DMS53 treated with DMSO at 0.1 percent for 48 hours (cell line): ENCODE measurements around the gene ACAA2.

Source experiments
- DNase-seq: peaks from one replicate; lab custom pipeline; 2025; ENCODE audit not compliant: unreplicated experiment; lab: John Stamatoyannopoulos, UW

Gene ACAA2

DNA sequence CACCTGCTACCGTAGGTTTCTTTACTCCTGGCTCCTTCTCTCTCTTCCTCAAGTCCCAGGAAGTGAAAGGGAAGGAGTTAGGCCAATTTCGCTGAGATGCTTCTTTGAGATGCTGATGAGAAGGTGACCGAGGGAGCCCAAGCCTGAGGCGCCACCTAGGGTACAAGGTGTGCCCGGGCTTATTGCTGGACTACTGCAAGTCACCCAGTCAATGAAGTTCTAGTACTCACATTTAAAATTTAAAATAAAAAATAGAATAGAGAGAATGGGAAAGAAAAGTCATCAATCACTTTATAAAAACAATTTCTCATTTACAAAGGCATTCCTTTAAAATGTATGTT lies 45.3 kb downstream of the ACAA2 start:
- DNase-seq, result peak; percentile 71

DNA sequence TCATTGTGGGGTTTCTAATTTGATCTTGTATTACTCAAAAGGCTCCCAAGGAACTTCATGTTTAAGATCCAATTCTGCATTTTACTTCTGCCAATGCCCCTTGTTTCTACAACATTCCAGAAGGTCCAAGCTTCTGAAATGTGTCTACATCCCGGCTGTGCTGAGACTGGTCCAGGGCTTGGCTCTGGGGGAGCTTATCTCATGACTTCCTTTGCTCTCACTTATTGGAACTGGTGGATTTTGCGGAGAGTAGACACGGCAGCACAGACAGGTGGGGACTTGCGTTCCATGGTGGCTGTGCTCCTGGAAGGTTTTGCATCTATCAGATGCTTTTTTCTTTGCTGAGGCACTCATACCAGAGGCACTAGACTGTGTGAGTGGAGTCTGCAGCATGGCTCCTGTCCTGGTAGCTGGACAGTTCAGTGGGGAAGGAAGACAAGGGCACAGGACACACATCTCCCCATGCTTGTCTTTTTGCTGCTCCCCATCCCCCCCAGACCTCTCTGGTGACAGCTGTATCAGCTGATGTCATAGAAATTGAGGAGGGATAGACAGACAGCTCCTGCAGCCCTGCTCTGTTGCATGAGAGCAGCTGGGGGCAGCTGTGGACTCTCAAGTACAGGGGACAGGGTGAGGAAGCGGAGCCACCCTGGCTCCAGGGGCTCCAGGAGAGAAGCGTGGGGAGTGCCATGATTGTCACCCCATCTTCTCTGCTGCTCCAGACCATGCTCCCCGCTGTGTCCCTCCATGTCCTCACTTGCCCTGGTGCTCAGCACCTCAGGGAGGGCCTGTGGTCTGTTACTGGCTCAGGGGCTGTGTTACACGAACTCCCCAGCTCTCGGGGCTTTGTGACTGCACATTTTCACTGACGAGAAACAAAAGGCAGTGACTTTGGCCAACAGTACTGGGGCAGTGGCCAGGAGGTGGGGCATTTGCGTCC lies 46.0 kb downstream of the ACAA2 start:
- DNase-seq, result no peak

DNA sequence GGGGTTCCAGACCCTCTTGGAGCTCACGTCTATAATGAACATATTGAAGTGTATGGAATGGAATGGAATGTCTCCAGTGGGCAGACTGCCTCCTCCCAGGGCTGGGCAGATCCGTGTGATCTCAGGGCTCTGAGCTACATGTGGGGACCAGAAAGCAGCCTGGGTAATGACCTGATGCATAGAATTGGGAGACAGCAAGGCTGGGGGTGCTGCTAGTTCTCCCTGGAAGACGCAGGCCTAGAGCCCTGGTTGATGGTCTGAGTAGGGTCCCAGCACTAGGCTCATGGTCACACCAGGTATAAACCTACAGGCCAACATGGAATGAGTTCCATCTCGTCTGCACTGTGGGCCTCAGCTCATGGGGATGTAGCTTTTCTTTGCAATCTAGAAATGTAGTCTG lies 46.7 kb downstream of the ACAA2 start:
- DNase-seq, result no peak

DNA sequence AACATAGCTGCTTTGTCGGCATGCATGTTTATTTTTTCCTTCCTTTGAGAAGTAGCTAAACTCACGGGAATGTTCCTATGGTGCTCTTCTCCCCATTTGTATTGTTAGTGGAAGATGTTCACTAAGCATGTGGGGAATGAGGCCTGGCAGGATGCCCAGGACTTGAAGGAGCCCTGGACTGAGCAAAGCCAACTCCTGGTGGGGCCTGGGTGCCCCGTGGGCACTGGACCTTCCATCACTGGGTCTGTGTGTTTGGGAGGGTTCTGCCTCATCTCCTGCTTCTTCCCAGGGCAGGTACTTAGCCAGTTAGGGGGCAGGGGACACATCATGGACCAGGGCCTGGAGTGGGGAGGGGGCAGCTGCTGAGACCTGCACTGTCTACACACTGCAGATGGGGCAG lies 49.3 kb downstream of the ACAA2 start:
- no peak for DNase-seq

DNA sequence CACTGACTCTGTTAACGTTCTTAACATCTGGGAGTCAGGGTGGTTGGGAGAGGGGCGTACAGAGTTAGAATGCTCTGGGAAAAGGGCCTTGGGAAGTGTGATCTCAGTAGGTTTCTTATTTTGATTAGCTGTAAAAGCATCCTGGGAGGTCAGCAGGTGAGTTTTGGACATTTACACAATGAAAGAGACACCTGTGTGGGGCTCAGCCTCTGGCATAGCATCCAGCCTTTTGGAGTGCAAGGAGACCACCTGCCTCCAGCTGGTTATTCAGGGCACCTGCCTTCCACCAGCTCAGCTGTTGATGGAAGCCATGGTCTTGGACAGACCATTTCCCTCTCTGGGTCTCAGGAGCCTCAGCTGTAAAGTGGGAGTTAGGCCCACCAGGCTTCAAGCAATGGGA lies 49.7 kb downstream of the ACAA2 start:
- DNase-seq, result no peak

DNA sequence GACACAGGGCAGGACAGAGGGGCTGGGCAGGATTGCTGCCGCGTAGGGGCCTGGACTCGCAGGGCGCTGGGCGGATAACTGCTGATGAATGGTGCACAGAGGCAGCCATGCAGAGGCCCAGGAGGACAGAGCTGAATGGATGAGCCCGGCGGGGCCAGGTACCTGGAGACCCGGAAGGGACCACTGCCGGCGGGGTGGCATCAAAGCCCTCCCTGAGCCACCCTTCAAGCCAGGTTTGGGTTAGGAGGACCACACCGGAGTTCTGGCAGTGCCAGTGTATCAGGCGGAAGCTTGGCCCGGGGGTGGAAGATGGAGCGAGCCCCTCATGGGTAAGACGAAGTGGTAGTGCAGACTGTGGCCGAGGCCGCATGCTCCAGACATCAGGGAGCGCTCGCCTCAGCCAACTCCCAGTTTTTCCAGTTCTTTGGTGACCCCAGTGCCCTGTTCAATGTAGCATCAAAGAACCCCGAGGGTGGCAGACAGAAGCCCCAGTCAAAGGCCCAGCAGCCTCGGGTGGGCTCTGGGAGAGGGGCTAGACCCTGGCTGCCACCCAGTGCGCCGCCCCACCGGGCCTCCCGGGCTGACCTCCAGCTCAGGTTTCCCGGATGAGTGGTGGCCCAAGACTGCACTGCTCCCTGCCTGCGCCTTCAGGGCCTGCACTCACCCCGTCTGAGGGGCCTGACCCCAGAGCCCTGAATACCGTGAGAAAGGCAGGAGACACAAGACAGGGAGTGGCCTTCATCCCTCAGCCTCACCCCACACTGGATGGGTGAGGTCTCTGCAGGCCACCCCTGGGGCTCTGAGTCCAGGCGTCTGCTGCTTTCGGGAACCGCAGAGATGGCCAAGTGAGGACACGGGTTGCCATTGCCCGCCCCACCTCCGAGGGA lies 50.9 kb downstream of the ACAA2 start:
- no peak for DNase-seq

DNA sequence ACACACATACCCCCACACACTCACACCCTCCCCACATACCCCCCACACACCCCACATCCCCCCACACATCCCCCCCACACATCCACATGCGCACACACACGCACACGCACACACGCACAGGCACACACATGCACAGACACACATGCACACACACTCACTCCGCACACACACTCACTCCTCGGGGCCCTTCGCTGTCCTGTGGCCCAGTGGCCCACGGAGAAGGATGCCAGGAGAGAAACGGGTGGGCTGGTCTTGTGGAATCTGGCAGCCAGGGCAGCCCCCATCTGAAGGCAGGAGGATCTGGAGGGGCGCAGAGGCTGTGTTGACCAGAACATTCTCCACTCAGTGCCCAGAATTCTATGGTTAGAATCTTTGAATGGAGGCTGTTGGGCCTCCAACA lies 51.6 kb downstream of the ACAA2 start:
- DNase-seq, result no peak

DNA sequence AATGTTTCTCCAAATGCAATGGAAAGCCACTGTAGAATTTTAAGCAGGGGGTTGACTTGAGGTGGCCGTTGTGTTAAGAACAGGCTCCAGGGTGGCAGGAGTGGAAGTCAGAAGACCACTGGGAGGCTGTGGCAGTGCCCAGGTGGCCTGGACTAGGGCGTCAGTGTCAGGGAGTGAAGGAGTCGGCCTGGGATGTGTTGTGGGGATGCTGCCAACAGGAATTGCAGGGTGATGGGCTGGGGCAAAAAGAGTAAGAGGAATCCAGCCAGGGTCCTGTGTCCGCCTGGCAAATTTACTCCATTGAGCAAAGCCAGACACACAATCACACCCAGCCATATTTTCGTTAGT lies 55.1 kb downstream of the ACAA2 start:
- DNase-seq, result no peak

DNA sequence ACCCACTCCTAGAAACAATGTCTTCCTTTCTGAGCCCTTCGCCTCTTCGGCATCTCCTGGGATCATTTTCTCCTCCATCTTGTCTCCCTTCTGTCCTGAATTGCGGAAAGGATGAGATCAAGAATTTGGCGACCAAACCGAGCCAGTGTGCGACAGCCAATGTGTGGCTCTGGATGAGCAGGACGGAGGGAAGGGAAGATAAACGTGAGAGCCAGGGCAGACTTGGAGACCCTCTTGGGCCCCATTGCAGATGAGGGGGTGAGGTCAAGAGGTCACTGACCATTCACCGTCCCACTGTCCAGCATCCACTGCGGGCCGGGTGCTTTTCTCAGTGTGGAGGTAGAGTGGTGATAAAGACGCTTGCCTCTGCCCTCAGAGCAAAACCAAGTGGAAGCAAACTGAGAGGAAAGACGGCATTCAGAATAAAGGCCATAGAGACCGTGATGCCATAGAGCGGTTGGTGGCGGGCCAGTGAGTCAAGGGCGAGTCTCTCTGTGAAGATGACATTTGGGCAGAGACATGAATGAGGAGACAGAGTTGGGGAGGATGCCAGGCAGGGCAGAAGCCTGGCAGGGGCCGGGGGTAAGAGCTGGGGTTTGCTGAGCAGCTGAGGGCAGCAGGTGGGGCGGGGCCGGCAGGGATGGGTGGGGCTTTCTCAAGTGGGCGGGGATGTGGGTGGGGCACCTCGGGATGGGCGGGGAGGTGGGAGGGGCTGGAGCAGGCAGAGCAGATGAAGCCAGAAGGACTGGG lies 55.6 kb downstream of the ACAA2 start:
- no peak for DNase-seq

DNA sequence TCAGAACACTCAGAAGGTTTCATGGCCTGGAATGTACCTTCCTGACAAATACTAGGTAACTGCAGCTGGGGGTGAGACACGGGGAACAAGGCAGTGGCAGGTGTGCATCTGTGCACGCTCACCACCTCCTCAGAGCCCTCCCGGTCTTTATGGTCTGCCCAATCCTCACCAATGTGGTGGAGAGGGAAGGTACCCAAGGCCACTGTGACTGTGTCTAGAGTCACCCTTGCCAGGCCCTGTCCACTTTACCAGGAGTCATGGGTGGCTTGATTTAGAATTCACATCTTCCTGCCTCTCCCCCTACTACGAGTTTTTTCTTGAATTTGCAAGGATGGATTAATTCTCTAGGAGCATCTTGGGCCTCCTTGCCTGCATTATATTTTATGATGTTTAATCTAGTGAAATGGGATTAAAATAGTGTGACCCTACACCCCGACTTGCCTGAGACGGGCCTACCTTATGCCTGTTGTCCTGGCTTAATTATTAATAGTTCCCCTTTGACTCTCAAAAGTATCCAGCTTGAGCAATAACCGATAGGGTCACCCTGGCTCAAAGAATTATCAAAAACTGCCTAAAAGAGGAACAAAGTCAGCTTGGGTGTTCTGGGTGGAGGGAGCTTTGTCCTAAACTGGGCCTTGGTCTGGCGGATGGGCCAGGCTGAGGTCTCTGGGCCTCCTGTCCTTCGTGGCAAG lies 56.5 kb downstream of the ACAA2 start:
- DNase-seq, result no peak

DNA sequence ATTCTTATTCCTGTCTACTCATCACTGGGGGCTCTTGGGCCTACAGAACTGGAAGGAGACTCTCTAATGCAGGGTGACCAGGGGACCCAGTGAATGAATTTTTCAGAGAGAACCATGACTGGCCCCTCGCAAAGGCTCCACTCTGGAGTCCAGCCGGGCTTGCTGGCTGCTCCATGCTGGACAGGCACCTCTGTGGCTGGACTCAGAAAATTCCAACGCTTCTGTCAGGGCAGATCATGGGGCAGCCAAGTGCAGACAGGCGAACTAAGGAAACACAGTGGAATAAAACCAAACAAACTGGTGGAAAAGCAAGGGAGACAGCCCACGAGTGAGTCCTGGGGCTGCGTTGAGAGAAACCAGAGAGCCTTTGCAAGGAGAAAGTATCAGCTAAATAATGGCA lies 57.2 kb downstream of the ACAA2 start:
- DNase-seq, result no peak

DNA sequence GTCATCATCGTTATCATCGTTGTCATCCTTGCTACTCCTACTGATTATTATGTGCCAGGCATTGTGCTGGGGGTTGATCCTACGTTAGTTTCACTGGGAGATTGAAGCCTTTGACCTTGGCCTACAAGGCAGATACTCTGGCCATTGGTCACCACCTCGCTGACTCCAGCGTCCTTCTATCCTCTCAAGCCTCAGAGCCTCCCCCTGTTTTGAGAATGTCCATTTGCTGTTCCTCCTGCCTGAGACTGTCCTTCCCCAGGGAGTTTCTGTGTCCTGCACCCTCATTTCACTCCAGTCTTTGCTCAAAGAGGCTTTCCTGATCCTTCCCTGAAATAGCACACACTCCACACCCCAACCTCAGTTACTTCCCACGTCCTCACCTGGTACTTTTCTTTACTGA lies 57.8 kb downstream of the ACAA2 start:
- DNase-seq, result no peak

DNA sequence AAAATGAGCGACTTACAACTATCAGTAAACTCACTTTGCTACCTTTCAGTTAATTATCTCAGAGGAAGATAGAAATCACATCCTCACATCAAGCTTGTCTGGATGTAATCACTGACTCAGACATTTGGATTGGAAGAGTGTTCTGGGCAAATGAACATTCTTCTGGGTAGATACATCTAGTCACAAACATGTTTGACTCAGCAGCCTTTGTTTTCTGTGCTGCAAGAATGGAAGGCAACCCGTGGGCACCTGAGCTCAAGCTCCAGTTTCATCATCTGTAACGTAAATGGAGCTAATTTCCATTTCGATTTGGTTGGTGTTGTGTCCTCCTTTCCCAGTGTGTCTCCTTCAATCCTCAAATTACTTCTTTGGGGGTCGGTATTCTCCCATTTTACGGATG lies 58.5 kb downstream of the ACAA2 start:
- DNase-seq, result no peak

DNA sequence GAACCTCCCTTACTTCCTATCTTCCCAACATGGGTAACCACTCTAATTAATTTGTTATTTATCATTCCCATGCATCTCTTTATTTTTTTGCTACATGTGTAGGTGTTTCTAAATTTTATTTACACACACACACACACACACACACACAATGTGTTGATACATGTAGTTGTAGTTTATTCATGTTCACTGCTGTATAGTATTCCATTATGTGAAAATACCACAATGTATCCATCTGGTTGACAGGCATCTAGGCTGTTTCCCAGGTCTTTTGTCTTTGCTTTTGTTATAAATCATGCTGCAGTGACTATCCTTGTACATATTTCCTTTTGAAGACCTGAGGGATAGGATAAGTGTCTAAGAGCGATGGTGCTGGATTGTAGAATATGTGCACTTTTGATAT lies 59.7 kb downstream of the ACAA2 start:
- DNase-seq, result no peak

DNA sequence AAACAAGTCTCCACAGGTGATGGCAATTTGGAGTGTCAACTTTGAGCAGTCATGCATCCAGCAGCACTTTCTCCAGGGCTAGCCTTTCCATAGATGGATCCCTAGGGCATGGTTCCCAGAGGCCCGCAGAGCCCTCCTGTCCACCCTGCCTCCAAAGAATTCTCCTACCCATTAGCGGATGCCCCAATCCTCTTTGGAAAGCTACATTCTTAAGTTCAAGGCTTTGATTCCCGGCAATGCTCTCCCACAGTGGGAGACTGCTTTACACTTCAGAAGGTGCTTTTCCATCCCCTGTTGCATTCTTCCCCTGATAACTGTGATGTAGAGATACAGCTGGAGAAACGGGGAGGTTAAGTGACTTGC lies 61.3 kb downstream of the ACAA2 start:
- no peak for DNase-seq

DNA sequence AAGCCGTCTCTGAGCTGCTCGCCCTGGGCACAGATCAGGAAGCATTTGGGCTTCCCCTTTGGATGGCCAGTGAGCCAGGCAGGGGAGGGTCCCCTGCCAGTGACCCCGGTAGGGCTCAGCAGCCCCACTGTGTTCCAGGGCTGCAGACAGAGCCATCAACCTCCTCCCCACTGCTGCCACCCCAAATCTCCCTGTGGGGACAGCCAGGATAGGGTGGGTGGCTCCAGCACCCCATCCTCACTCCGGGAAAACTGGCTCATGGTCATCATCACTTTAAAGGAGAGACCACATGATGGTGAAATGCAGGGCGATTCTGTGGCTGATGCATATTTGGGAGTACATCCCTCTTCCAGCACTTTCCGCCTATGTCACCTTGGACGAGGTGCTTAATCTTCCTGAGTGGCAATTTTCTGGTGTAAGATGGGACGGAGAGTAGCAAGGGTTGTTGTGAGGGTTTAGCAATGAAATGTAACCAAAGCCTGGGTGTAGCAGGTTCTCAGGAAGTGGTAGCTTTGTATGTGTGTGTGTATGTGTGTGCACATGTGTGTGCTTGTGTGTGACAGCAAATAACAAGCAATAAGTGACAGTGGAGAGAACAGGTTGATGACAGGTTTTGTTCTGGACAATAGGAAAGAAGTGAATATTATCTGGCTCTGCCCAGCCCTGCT lies 61.8 kb downstream of the ACAA2 start:
- DNase-seq, result no peak

DNA sequence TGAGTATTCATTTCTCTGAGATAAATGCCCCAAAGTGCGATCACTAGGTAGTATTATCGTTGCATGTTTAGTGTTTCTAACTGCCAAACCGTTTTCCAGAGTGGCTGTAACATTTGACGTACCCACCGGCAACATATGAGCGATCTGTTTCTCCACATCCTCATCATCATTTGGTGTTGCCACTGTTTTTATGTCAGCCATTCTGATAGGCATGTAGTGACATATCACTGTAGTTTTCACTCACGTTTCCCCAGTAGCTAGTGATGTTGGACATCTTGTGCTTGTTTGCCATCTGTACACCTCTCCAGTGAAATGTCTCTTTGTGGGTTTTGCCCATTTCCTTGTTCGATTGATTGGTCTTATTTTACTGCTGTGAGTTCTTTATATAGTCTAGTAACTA lies 63.8 kb downstream of the ACAA2 start:
- no peak for DNase-seq

DNA sequence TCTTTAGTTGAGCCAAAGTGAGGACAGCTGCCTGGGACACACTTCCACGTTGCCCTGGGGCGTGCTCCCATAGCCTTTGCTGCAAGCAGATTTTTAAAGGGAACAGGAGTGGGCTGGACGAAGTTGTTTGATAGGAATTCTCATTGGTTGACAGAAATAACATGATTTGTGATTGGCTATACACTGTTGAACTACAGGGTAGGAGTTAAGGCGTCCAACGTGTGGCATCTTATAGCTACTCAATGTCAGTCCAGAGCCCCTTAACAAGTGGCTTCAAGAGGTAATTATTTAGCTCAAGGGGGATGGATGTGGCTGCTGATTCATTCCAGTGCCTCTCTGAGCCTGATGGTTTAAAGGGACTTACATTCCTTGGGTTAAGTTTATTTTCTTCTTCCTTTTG lies 65.5 kb downstream of the ACAA2 start:
- DNase-seq, result no peak

DNA sequence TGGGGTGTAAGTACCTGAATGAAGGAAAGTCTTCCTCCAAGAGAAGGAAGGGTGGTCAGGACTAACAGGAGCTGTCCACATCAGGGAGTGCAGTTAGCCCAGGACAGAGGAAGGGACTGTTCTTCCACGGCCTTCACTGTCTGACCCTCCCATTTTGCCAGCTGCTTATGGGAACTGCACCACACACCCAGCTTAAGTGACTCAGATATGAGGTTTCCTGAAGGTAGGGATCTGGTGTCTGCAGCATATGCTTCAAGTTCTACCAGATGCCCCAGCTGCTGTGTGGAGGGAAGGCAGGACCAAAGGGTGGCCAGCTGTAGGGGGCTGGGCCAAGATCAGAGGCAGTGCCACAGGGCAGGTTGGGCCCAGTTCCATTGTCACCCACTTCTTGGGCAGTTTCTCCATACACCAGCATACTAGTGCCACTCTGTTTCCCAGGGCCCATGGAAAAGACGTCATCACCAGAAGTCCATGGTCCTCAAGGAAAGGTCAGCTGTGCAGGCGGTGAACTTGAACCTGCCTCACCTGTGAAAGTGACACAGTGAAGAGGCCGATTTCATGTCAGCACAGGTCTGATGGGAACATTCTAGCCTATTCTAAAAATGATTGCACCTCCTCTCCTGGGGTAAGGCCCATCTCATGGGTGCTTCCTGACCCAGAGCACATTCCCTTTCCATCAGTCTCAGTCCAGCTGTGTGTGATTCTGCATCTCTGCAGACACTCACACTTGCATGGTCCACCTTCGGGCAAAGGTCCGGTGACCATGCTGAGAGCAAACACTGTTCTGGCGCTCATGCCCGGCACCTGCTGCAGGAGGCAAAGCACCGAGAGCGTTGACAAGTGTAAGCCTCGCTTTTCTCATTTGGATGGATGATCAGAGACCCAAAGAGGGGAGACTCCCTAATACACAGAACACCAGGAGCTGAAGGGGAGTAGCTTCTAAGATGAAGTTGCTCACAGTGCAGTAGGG lies 68.0 kb downstream of the ACAA2 start:
- DNase-seq, result no peak
